H9 (cell line): ENCODE results near the gene KRT222. TPM values are rescaled to one million over a fixed set of nuclear protein-coding genes. Genes with fewer than 3 reads are reported as not detected.

Experiments
- DNase-seq: peaks from one replicate; pipeline ENCODE4 v3.0.0-alpha.2; 2017
- H2AFZ ChIP-seq: one replicate; pipeline ENCODE4 v1.6.1; 2013; ENCODE audit warnings: mild to moderate bottlenecking, low read length, control low read depth, moderate library complexity
- H2AK5ac ChIP-seq: 2 replicates; pipeline ENCODE4 v1.6.1; 2013; ENCODE audit warnings: low read length, control low read depth, mixed read lengths; ENCODE audit not compliant: insufficient read length
- H2BK120ac ChIP-seq: one replicate; pipeline ENCODE4 v1.6.1; 2013; ENCODE audit warnings: low read depth, mild to moderate bottlenecking, low read length, control low read depth, inconsistent platforms; ENCODE audit not compliant: poor library complexity, severe bottlenecking
- H2BK12ac ChIP-seq: 2 replicates; pipeline ENCODE4 v1.6.1; 2013; ENCODE audit warnings: low read length, control low read depth, mixed read lengths, low read depth; ENCODE audit not compliant: insufficient read length
- H2BK15ac ChIP-seq: 2 replicates; pipeline ENCODE4 v1.6.1; 2013; ENCODE audit warnings: low read depth, low read length, control low read depth
- H2BK20ac ChIP-seq: one replicate; pipeline ENCODE4 v1.6.1; 2013; ENCODE audit warnings: low read depth, mild to moderate bottlenecking, low read length, control low read depth, inconsistent platforms; ENCODE audit not compliant: poor library complexity, severe bottlenecking
- H2BK5ac ChIP-seq: 2 replicates; pipeline ENCODE4 v1.6.1; 2013; ENCODE audit warnings: low read length, control low read depth, mixed read lengths; ENCODE audit not compliant: insufficient read length
- H3K14ac ChIP-seq: 2 replicates; pipeline ENCODE4 v1.6.1; 2013; ENCODE audit warnings: low read length, control low read depth; ENCODE audit not compliant: insufficient read depth
- H3K18ac ChIP-seq: 2 replicates; pipeline ENCODE4 v1.6.1; 2013; ENCODE audit warnings: low read depth, mild to moderate bottlenecking, mixed read lengths, low read length, control low read depth; ENCODE audit not compliant: insufficient read length
- H3K23ac ChIP-seq: 2 replicates; pipeline ENCODE4 v1.6.1; 2013; ENCODE audit warnings: low read length, control low read depth, mixed read lengths, low read depth; ENCODE audit not compliant: insufficient read length
- H3K23me2 ChIP-seq: 2 replicates; pipeline ENCODE4 v1.6.1; 2013; ENCODE audit warnings: low read depth, mild to moderate bottlenecking, mixed read lengths, low read length, control low read depth; ENCODE audit not compliant: insufficient read length, poor library complexity, severe bottlenecking
- H3K27ac ChIP-seq: 2 replicates; pipeline ENCODE4 v1.5.1; 2013; ENCODE audit warnings: low read length, control low read depth, mixed read lengths, low read depth; ENCODE audit not compliant: insufficient read length
- H3K27me3 ChIP-seq: 2 replicates; pipeline ENCODE4 v1.6.1; 2013; ENCODE audit warnings: low read length, control low read depth, inconsistent platforms; ENCODE audit not compliant: insufficient read depth
- H3K4ac ChIP-seq: 2 replicates; pipeline ENCODE4 v1.6.1; 2013; ENCODE audit warnings: low read depth, mild to moderate bottlenecking, control low read depth, inconsistent platforms, low read length, moderate library complexity
- H3K4me1 ChIP-seq: 2 replicates; pipeline ENCODE4 v1.6.1; 2013; ENCODE audit warnings: low read length, control low read depth, inconsistent platforms; ENCODE audit not compliant: insufficient read depth
- H3K4me2 ChIP-seq: 2 replicates; pipeline ENCODE4 v1.6.1; 2013; ENCODE audit warnings: low read length, control low read depth, mixed read lengths; ENCODE audit not compliant: insufficient read length, insufficient read depth
- H3K56ac ChIP-seq: 2 replicates; pipeline ENCODE4 v1.6.1; 2013; ENCODE audit warnings: low read depth, mild to moderate bottlenecking, mixed read lengths, low read length, control low read depth; ENCODE audit not compliant: insufficient read length
- H3K79me1 ChIP-seq: 2 replicates; pipeline ENCODE4 v1.6.1; 2013; ENCODE audit warnings: low read depth, mild to moderate bottlenecking, moderate library complexity, low read length, control low read depth, inconsistent platforms; ENCODE audit not compliant: insufficient read depth, poor library complexity, severe bottlenecking
- H3K79me2 ChIP-seq: 2 replicates; pipeline ENCODE4 v1.6.1; 2013; ENCODE audit warnings: low read length, control low read depth, inconsistent platforms; ENCODE audit not compliant: insufficient read depth
- H3K9ac ChIP-seq: 2 replicates; pipeline ENCODE4 v1.6.1; 2013; ENCODE audit warnings: low read length, control low read depth, mixed read lengths; ENCODE audit not compliant: insufficient read length; ENCODE audit errors: extremely low read depth
- H3K9me3 ChIP-seq: one replicate; pipeline ENCODE4 v1.6.1; 2013; ENCODE audit warnings: low read depth, low read length, inconsistent platforms; ENCODE audit not compliant: control insufficient read depth
- H3T11ph ChIP-seq: one replicate; pipeline ENCODE4 v1.6.1; 2013; ENCODE audit warnings: mild to moderate bottlenecking, low read length, control low read depth, inconsistent platforms
- H4K20me1 ChIP-seq: one replicate; pipeline ENCODE4 v1.6.1; 2013; ENCODE audit not compliant: control insufficient read depth, insufficient read length, insufficient read depth
- H4K5ac ChIP-seq: 2 replicates; pipeline ENCODE4 v1.6.1; 2013; ENCODE audit warnings: low read depth, mild to moderate bottlenecking, mixed read lengths, low read length, control low read depth; ENCODE audit not compliant: insufficient read length
- H4K8ac ChIP-seq: replicated peaks from 2 replicates; pipeline ENCODE4 v1.6.1; 2013; ENCODE audit warnings: low read length, control low read depth, mixed read lengths, low read depth; ENCODE audit not compliant: insufficient read length
- H4K91ac ChIP-seq: 2 replicates; pipeline ENCODE4 v1.6.1; 2013; ENCODE audit warnings: low read depth, mild to moderate bottlenecking, moderate library complexity, mixed read lengths, low read length, control low read depth; ENCODE audit not compliant: insufficient read length
- H3K27ac Mint-ChIP-seq, 3 experiments: 2 replicates in 2 of 3; 3 replicates in 1 of 3; pipeline ENCODE4 v1.8.0; 2020 to 2021; ENCODE audit warnings: mixed read lengths in 3 of 3, mild to moderate bottlenecking in 1 of 3, moderate library complexity in 1 of 3
- H3K27me3 Mint-ChIP-seq: 2 replicates; pipeline ENCODE4 v1.8.0; 2021; ENCODE audit warnings: low read depth, mild to moderate bottlenecking, moderate library complexity, mixed read lengths
- H3K36me3 Mint-ChIP-seq, 3 experiments: 2 replicates in 2 of 3; 3 replicates in 1 of 3; pipeline ENCODE4 v1.8.0; 2020 to 2021; ENCODE audit warnings: low read depth in 3 of 3, mixed read lengths in 3 of 3; ENCODE audit not compliant: insufficient read depth in 1 of 3
- H3K4me1 Mint-ChIP-seq, 2 experiments: 2 replicates each; pipeline ENCODE4 v1.8.0; 2020; ENCODE audit warnings: mixed read lengths in 2 of 2
- H3K4me3 Mint-ChIP-seq, 2 experiments: 2 replicates in 1 of 2; 3 replicates in 1 of 2; pipeline ENCODE4 v1.8.0; 2020 to 2021; ENCODE audit warnings: mild to moderate bottlenecking in 2 of 2, mixed read lengths in 2 of 2, moderate library complexity in 1 of 2
- H3K9me3 Mint-ChIP-seq, 2 experiments: 2 replicates in 1 of 2; 3 replicates in 1 of 2; pipeline ENCODE4 v1.8.0; 2020; ENCODE audit warnings: mild to moderate bottlenecking in 2 of 2, mixed read lengths in 2 of 2, moderate library complexity in 1 of 2
- CTCF ChIP-seq: fragments of 200-600 bp; sonication (generic); conservative IDR thresholded peaks from 3 replicates; pipeline ENCODE4 v1.8.0; 2021; ENCODE audit warnings: antibody characterized with exemption, mild to moderate bottlenecking
- WGBS: extraction: QIAGEN DNeasy Blood & Tissue Kit; methylation state at CpG from one replicate; pipeline ENCODE4 v1.1.7; 2013; ENCODE audit warnings: missing lambda C conversion rate, low lambda C conversion rate, mixed read lengths; ENCODE audit not compliant: insufficient read length; ENCODE audit errors: extremely low coverage; 5-methylcytosine and 5-hydroxymethylcytosine counted together
- total RNA-seq: library from RNA; stranded (reverse); gene quantifications from 2 replicates; pipeline ENCODE4 v1.2.1, GENCODE V29; 2021

KRT222 gene
- total RNA-seq, 1 experiment from 2014 or later = 0.13 TPM

- no peak overlapping the region for H3K27ac Mint-ChIP-seq
- DNase-seq = no peak
Measured at GRCh38 chr17:40697297-40697696, 32.3 kb upstream of the KRT222 start.

More at GRCh38 chr17:40697297-40697696, 32.3 kb upstream of the KRT222 start:
- no peak overlapping the region for H3K27ac ChIP-seq
- TF ChIP-seq CTCF = no peak
- no peaks in the 10 kb centered on the region for H3K9me3 Mint-ChIP-seq
- H3K14ac ChIP-seq = no peak overlapping the region
- no peak overlapping the region for H3K56ac ChIP-seq
- 0 out of 2 replicates have a peak, but pooled peaks cover 4% of the 10 kb centered on the region for H3K27me3 Mint-ChIP-seq
- no peaks in the 10 kb centered on the region for H3K4me1 ChIP-seq
- no peak overlapping the region for H3K4me2 ChIP-seq
- no peak overlapping the region for H2BK15ac ChIP-seq
- no peaks in the 10 kb centered on the region for H3K79me2 ChIP-seq
- H4K5ac ChIP-seq = no peak overlapping the region
- H3K4me1 Mint-ChIP-seq = peaks cover 4 to 9% of the 10 kb centered on the region in 2 experiments; a peak in 3 of 4 replicates
- no peak overlapping the region for H4K8ac ChIP-seq
- no peak overlapping the region for H3K18ac ChIP-seq
- H4K20me1 ChIP-seq = no peaks in the 10 kb centered on the region
- no peak overlapping the region for H2BK20ac ChIP-seq
- no peaks in the 10 kb centered on the region for H3K36me3 Mint-ChIP-seq
- H2BK12ac ChIP-seq = no peak overlapping the region
- no CpG with 5 or more reads among the region's 7 CpGs for WGBS
- no peak overlapping the region for H3T11ph ChIP-seq
- H2BK120ac ChIP-seq = no peak overlapping the region
- H3K79me1 ChIP-seq = no peaks in the 10 kb centered on the region
- H3K23me2 ChIP-seq = no peaks in the 10 kb centered on the region
- H3K9ac ChIP-seq = no peak overlapping the region
- H2BK5ac ChIP-seq = no peak overlapping the region
- H3K9me3 ChIP-seq = no peaks in the 10 kb centered on the region
- H2AK5ac ChIP-seq = no peak overlapping the region
- H3K4ac ChIP-seq = no peak overlapping the region
- no peak overlapping the region for H3K23ac ChIP-seq
- H2AFZ ChIP-seq = no peak overlapping the region
- H3K4me3 Mint-ChIP-seq = no peak overlapping the region
- H3K27me3 ChIP-seq = no peaks in the 10 kb centered on the region
- H4K91ac ChIP-seq = no peak overlapping the region
